HG03159 (cell line): ENCODE data around the gene ZNF652.
A peak's percentile ranks its signal among the peaks of the same experiment; 100 is the strongest.
"Not testable (repeated sequence)": the region's sequence is repeated elsewhere in the genome, so short reads cannot be mapped to it uniquely, and the experiment has no call there.

ENCODE experiments used
- ATAC-seq: cut with Tn5 transposase; IDR thresholded peaks from one replicate; pipeline ENCODE4 v1.9.1; 2021; ENCODE audit warnings: mild to moderate bottlenecking, moderate library complexity; ENCODE audit not compliant: unreplicated experiment

Gene ZNF652

GRCh38 chr17:49361902-49362722, at the start of gene ZNF652:
Gene ZNF652 (minus strand): TSS chr17:49362250. CDS start chr17:49317725, 44,525 bp downstream.
- ATAC-seq = peak; percentile 64

GRCh38 chr17:49409066-49409465, 47.0 kb upstream of the ZNF652 start:
- no peak for ATAC-seq

- ATAC-seq = peak; percentile 75
Observed at GRCh38 chr17:49407981-49408501, 46.0 kb upstream of the ZNF652 start.

GRCh38 chr17:49407086-49407485, 45.0 kb upstream of the ZNF652 start:
- ATAC-seq = no peak

GRCh38 chr17:49406421-49407061, 44.5 kb upstream of the ZNF652 start:
- no peak for ATAC-seq

- no peak for ATAC-seq
Observed at GRCh38 chr17:49404906-49405305, 42.9 kb upstream of the ZNF652 start.

- no peak for ATAC-seq
Observed at GRCh38 chr17:49404361-49404760, 42.3 kb upstream of the ZNF652 start.

GRCh38 chr17:49403514-49404289, 41.7 kb upstream of the ZNF652 start:
- no peak for ATAC-seq

- no peak for ATAC-seq
Observed at GRCh38 chr17:49402706-49403105, 40.7 kb upstream of the ZNF652 start.

- no peak for ATAC-seq
Observed at GRCh38 chr17:49401971-49402611, 40.0 kb upstream of the ZNF652 start.

- no peak for ATAC-seq
Observed at GRCh38 chr17:49399995-49400394, 37.9 kb upstream of the ZNF652 start.

GRCh38 chr17:49397586-49397985, 35.5 kb upstream of the ZNF652 start:
- no peak for ATAC-seq

- ATAC-seq = no peak
Observed at GRCh38 chr17:49393491-49394255, 31.6 kb upstream of the ZNF652 start.

- ATAC-seq = no peak
Observed at GRCh38 chr17:49390548-49391324, 28.7 kb upstream of the ZNF652 start.

- ATAC-seq = not testable (repeated sequence)
Observed at GRCh38 chr17:49389514-49390347, 27.7 kb upstream of the ZNF652 start.

GRCh38 chr17:49388692-49389513, 26.9 kb upstream of the ZNF652 start:
- ATAC-seq = no peak

- ATAC-seq = peak; percentile 47
Observed at GRCh38 chr17:49388290-49388640, 26.2 kb upstream of the ZNF652 start.
